HG02852 (cell line): ENCODE data around the gene SLC27A1.
"Not testable (repeated sequence)": the region's sequence is repeated elsewhere in the genome, so short reads cannot be mapped to it uniquely, and the experiment has no call there.

ENCODE experiments used
- ATAC-seq: cut with Tn5 transposase; IDR thresholded peaks from one replicate; pipeline ENCODE4 v1.9.1; 2021; ENCODE audit warnings: mild to moderate bottlenecking, moderate library complexity; ENCODE audit not compliant: unreplicated experiment

SLC27A1 gene

GRCh38 chr19:17456127-17456526, 14.2 kb upstream of the SLC27A1 start:
- ATAC-seq, result no peak

- ATAC-seq, result no peak
Observed at GRCh38 chr19:17457616-17458015, 12.7 kb upstream of the SLC27A1 start.

- no peak for ATAC-seq
Observed at GRCh38 chr19:17458970-17459369, 11.4 kb upstream of the SLC27A1 start.

- no peak for ATAC-seq
Observed at GRCh38 chr19:17460372-17461230, 9.7 kb upstream of the SLC27A1 start, which contains the start of gene NXNL1. NXNL1 (minus strand) TSS chr19:17460926; CDS start chr19:17460869, 57 bp downstream.

- no peak for ATAC-seq
Observed at GRCh38 chr19:17466487-17466850, 3.9 kb upstream of the SLC27A1 start.

GRCh38 chr19:17467471-17468301, 2.6 kb upstream of the SLC27A1 start:
- ATAC-seq, result no peak

- no peak for ATAC-seq
Observed at GRCh38 chr19:17468302-17469091, 1.8 kb upstream of the SLC27A1 start.

GRCh38 chr19:17469092-17469480, 1.2 kb upstream of the SLC27A1 start:
- ATAC-seq, result no peak

- peak; percentile 50 for ATAC-seq
Observed at GRCh38 chr19:17469481-17470067, 750 bp upstream of the SLC27A1 start.

GRCh38 chr19:17471410-17472125, 1.2 kb downstream of the SLC27A1 start:
- no peak for ATAC-seq

GRCh38 chr19:17473041-17473440, 2.7 kb downstream of the SLC27A1 start:
- ATAC-seq, result no peak

GRCh38 chr19:17475011-17475540, 4.8 kb downstream of the SLC27A1 start:
- ATAC-seq, result not testable (repeated sequence)

GRCh38 chr19:17475541-17476115, 5.3 kb downstream of the SLC27A1 start:
- ATAC-seq, result no peak

- no peak for ATAC-seq
Observed at GRCh38 chr19:17479325-17479791, 9.0 kb downstream of the SLC27A1 start.

- no peak for ATAC-seq
Observed at GRCh38 chr19:17481986-17482385, 11.7 kb downstream of the SLC27A1 start.

- no peak for ATAC-seq
Observed at GRCh38 chr19:17482877-17483604, 12.7 kb downstream of the SLC27A1 start.

- no peak for ATAC-seq
Observed at GRCh38 chr19:17483605-17484002, 13.3 kb downstream of the SLC27A1 start.

- ATAC-seq, result no peak
Observed at GRCh38 chr19:17484520-17485185, 14.3 kb downstream of the SLC27A1 start.
